ENCODE measurements around the gene GRK2.
A peak's percentile ranks its signal among the peaks of the same experiment; 100 is the strongest.
"Not testable (repeated sequence)": the region's sequence is repeated elsewhere in the genome, so short reads cannot be mapped to it uniquely, and the experiment has no call there.

Gene GRK2

DNA sequence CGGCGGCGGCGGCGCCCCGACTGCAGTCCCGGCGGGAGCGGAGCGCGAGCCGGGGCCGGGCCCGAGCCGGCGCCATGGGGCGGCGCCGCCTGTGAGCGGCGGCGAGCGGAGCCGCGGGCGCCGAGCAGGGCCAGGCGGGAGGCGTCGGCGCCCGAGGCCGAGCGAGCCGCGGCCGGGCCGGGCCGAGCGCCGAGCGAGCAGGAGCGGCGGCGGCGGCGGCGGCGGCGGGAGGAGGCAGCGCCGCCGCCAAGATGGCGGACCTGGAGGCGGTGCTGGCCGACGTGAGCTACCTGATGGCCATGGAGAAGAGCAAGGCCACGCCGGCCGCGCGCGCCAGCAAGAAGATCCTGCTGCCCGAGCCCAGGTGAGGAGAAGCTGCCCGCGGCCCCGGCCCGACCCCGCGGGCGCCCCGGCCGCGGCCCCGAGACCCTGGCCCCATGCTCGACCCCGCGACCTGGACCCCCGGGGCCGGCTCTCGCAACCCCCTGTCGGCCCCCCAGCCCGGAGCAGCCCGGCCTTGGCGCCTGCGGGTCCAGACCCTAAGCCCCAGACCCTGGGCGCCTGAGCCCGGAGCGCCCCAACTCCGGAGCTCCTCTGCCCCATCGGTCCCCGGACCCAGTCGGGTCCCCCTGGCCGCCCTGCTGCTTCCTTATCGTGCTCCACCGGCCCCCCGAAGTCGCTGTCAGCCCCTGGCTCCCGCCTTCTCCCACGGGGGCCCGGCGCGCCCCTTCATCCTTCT is at the start of gene GRK2:
TSS of gene GRK2 (plus strand) at position 25 of the 739 bp plus-strand sequence. CDS start at position 252, 227 bp downstream.
- DNase-seq (ENCODE audit: low read depth, low spot score): no peak

DNA sequence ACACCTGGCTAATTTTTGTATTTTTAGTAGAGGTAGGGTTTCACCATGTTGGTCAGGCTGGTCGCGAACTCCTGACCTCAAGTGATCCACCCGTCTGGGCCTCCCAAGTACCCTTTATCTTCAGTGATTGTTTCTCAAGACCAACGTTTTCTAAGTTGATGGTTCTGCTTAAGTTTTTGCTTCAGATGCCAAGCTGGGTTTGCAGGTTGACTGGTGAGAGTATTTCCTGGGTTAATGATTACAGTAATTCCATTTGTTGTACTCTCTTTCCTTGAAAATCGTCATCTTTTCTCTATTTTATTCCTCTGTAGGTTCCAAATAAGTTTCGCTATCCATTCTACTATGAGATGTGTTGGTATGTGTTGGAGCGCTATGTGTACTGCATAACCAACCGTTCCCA is 38.5 kb upstream of the GRK2 start:
- DNase-seq (ENCODE audit: low read depth, low spot score): no peak

DNA sequence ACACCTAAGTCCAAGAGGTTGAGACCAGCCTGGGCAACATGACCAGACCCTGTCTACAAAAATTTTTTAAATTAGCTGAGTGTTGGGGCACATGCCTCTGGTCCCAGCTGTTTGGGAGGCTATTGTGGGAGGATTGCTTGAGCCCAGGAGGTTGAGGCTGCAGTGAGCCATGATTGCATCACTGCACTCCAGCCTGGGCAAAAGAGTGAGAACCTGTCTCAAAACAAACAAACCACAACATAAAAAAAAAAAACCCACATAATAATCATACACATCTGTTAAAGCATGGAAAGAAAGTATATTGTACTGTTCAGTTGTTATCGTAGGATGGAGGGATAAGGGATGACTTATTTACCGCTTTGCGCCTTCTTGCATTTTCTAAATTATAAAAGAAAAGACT is 35.9 kb upstream of the GRK2 start:
- DNase-seq (ENCODE audit: low read depth, low spot score): no peak

DNA sequence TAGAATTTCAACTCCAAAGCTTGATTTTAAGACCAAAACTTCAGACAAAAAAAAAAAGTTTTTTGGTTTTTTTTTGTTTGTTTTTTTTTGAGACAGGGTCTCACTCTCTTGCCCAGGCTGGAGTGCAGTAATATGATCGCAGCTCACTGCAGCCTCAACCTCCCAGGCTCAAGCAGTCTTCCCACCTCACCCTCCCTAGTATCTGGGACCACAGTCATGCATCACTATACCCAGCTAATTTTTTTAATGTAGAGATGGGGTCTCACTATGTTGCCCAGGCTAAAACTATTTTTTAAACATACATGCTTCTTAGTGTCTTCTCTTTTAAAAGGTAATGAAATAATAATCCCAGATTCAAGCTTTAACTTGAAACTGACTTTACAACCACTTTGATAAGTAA is 35.4 kb upstream of the GRK2 start:
- DNase-seq (ENCODE audit: low read depth, low spot score): no peak

DNA sequence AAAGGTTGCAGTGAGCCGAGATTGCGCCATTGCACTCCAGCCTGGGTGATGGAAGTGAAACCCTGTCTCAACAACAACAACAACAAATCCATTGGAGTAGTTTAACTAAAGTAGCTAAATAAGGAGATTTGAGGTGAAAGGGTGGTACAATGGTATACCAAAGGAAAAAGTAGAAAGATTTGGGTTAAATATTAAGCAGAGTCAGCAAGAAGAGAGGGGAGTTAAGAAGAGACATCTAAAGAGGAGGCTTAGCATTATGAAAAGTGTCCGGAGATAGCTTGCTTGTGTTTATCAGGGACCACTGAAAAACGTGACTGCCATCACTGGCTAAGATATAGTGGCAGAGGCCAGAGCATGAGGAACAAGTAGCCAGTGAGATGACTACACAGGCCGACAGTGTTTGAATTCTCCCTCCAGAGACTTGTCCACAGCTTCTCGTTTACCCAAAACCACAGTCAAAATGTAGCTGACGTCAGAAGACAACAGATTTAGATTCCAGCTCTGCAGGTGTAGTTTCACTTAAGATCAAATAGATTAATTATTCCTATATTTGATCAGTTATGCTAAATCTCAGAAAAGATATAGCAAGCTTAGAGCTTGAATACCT is 32.6 kb upstream of the GRK2 start:
- no peak for DNase-seq (ENCODE audit: low read depth, low spot score)

DNA sequence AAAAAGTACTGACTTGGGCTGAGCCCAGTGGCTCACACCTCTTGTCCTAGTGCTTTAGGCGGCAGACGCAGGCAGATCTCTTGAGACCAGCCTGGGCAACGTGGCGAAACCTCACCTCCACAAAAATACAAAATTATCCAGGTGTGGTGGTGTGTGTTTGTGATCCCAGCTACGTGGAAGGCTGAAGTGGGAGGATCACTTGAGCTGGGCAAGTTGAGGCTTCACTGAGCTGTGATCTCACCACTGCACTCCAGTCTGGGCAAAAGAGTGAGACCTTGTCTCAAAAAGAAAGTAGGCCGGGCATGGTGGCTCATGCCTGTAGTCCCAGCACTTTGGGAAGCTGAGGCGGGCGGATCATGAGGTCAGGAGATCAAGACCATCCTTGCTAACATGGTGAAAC is 31.7 kb upstream of the GRK2 start:
- DNase-seq (ENCODE audit: low read depth, low spot score): not testable (repeated sequence)

DNA sequence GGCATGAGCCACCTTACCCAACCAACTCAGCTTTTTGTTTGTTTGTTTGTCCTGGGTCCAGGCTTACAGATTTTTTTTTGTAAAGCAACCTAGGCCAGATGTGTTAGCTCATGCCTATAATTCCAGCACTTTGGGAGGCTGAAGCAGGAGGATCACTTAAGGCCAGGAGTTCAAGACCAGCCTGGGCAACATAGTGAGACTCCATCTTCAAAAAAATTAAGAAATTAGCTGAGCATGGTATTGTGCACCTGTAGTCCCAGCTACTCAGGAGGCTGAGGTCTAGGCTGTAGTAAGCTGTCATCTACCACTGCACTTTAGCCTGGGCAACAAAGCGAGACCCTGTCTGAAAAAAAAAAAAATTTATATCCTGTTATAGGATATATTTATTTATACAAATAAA is 28.7 kb upstream of the GRK2 start:
- DNase-seq (ENCODE audit: low read depth, low spot score): no peak

DNA sequence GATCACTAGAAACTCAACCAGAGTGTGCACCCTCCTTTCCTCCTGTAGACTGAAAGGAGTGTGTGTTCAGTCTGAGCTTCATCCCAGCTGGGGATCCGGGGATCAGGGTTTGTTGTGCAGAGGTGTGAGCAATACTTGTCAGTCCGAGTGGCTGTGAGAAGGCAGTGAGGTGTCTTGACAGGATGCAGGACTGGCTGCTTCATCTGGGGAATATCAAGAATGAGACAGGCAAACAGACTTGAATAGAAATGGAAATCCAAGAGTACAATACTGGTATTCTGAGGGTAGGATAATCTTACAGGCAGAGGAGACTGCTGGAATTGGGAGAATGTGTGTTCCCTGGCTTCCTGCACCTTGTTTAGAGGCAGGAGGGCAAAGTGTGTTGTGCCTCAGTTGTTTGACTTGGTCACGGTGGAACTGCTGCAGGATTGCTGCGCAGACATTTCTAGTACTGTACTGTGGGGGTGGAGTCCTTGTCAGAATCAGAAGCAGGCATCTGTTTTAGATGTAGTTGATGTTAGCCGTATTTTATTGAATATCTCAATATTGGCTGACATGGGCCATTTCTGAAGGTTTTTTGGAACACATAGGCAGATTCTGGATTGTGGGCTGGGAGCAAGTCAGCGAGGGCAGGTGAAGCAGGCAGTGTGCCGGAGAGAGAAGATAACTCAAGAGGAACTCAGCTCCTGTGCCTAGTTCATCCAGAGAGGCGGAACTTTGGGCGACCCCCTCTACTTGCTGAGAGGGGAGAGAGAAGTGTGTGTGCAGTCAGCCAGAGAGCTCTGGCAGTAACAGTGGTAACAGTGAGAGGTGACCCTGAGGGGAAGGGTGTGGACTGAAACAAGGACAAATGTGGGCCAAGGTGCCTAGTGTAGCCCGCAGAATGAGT is 27.1 kb upstream of the GRK2 start:
- no peak for DNase-seq (ENCODE audit: low read depth, low spot score)

DNA sequence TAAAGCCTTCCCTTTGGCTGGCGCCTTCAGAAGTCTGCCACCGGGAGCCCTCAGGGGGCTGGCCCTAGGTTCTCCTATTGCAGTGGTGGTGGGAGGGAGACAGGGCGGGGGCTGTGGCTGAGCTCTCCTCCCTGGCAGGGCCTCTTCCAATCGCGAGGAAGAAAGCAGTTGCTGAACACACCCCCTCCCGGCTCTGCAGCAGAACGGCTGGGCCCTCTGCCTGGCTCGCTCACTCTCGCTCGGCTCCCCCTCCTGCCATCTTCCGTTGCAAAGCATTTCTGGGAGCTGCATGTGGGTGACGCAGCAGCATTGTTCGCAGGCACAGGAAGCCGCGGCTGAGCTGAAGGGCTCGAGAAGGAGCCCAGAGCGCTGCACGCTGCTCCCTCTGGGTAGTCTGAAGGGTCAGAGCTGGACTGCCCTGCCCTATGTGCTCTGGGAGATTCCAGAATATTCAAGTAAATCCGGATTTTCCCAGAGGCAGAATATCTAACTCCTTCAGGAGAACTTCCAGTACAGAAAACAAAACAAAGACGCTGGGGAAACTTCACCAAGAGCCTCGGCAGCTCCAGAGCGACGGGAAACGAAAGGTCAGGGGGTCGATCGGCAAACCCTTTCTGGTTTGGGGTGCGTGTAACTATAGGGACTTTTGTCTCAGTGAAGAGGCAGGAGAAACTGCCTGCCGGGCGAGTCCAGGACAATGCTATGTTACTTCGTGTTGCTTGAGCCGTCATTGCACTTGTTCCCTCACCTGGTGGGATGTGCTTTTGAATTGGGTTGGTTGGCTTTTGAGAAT is 26.3 kb upstream of the GRK2 start:
- peak; percentile 93 for DNase-seq (ENCODE audit: low read depth, low spot score)

DNA sequence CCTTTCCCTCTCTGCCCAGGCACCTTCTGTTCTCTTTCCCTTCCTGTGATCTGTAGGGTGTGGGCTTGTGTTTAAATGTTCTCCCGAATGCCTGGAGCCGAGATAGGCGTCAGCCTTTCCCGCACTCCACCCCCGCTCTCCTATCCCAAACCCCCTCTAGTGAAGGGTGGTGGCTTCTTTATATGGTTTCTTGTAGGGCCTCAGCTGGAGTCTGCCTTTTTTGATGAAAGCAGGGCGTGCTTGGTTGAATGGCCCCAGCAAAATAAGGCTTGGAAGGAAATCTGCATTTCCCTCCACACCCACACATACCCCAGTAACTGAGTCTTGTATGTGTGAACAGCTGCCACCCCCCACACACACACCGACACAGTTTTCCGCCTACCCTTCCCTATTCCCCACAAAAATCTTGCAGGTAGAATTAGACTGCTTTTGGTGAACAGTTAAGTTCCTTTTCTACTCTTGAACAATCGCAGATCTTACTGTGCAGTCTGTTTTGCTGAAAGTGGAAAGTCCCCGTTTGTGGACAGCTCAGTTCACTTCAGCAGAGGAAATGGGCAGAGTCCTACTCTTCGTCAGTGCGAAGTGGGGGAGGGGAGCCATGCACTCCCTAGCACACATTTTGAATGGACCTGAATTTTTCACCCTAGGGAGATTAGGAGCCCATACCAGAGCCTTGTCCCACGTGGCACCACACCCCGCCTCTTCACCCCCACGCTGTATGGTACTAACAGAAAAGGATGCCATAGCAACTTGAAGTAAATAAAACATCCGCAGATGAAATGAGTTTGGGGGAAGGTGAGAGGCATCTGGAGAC is 25.5 kb upstream of the GRK2 start:
- no peak for DNase-seq (ENCODE audit: low read depth, low spot score)

DNA sequence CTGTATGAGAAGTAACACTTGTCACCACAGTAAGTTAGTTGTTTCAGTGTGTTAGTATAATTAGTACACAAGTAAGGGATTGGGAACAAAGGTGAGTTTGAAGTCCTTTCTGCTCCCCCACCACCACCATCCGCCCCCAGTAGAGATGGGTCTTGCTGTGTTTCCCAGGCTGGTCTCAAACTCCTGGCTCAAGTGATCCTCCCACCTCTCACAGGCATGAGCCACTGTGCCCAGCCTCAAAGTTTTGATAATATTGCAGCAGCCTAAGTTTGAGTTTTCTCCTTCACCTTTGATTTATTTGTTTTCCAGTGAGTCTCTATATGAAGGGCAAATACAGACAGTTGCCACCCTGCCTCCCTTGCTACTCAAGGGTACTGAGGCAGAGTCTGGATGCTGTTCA is 23.7 kb upstream of the GRK2 start:
- no peak for DNase-seq (ENCODE audit: low read depth, low spot score)

DNA sequence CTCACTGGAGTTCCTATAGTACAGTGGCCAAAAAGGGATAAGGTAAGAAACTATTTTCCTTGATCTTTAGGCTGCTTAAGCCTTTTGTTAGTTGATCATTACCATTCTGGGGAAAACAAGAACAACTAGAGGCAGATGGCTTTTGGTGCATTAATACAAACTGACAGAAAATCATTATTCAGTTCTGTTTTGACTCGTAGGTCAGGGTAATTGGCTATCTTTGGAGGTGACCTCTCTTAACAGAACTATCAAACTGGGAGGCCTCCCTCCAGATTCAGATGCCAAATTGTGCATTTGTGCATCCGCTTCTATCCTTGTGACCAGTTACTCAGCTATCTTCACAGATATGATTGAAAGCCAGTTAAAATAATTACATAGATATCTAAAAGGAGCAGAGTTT is 23.2 kb upstream of the GRK2 start:
- DNase-seq (ENCODE audit: low read depth, low spot score): no peak

DNA sequence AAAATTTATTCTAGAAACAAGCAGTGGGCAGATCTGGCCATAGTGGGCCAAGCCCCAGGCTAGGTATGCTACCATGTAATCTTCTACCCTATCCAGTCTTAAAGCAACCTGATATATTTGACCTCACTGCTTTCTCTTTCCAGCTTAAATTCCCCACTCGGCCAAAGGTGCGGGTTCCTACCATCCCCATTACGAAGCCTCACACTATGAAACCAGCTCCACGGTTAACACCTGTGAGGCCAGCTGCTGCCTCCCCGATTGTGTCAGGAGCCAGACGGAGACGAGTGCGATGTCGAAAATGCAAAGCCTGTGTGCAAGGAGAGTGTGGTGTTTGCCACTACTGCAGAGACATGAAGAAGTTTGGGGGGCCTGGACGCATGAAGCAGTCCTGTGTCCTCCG is 21.2 kb upstream of the GRK2 start:
- no peak for DNase-seq (ENCODE audit: low read depth, low spot score)

DNA sequence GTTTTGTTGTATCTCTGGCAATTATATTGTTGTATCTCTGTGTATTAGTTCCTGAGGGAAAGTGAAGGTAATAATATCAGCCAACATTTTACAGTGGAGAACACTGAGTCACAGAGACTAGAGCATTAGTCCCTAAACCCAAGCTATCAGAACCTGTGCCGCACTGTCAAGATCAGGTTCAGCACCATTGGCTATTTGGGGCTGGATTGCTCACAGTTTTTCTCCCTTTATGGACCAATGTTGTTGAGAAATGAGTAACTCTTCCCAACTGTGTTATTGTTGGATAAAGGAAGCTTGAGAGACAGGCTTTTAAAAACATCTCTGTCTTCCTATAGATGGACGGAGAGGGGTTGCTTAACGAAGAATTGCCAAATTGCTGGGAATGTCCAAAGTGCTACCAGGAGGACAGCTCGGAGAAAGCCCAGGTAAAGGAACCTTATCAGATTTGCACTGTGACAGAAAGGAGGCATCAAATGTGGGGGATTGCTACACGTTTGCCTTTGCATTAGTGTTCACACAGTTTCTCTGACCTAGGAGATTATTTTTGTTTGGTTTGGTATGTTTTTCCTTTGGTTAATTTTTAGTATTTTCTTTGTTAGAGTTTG is 18.2 kb upstream of the GRK2 start:
- no peak for DNase-seq (ENCODE audit: low read depth, low spot score)

DNA sequence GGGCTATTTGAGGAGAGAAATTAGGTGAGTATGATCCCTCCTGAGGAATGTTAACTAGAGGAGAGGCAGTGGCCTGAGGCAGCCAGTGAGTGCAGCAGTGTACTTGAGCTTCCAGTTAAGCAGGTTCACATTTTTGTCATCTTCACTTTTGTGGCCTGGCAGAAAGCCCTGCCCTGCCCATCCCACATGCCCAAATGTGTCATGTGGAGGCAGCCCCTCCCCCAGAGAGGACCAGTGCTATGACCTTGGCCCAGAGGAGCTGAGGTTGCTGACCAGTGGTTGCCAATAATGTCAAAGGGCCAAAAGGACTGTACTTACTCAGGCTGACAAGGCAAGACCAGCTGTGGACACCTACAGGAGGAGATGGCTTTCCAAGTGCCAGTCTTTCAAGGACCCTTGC is 17.6 kb upstream of the GRK2 start:
- DNase-seq (ENCODE audit: low read depth, low spot score): no peak

DNA sequence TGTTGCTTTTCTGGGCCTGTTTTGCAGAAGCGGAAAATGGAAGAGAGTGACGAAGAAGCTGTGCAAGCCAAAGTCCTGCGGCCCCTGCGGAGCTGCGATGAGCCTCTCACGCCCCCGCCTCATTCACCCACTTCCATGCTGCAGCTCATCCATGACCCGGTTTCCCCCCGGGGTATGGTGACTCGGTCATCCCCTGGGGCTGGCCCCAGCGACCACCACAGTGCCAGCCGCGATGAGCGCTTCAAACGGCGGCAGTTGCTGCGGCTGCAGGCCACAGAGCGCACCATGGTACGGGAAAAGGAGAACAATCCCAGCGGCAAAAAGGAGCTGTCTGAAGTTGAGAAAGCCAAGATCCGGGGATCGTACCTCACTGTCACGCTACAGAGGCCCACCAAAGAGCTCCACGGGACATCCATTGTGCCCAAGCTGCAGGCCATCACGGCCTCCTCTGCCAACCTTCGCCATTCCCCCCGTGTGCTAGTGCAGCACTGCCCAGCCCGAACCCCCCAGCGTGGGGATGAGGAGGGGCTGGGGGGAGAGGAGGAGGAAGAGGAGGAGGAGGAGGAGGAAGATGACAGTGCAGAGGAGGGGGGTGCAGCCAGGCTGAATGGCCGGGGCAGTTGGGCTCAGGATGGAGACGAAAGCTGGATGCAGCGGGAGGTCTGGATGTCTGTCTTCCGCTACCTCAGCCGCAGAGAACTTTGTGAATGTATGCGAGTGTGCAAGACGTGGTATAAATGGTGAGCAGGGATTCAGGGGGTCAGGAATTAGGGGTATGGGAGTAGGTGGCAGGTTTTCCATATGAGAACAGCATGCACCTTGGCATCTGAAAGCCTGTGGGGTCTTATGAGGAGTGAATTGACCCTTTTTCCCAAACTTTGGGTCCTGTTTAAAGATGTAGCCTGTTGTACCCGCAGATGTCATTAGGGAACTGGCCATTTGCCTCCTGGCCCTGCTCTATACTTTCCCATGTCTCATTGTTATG is 15.9 kb upstream of the GRK2 start:
- DNase-seq (ENCODE audit: low read depth, low spot score): no peak

DNA sequence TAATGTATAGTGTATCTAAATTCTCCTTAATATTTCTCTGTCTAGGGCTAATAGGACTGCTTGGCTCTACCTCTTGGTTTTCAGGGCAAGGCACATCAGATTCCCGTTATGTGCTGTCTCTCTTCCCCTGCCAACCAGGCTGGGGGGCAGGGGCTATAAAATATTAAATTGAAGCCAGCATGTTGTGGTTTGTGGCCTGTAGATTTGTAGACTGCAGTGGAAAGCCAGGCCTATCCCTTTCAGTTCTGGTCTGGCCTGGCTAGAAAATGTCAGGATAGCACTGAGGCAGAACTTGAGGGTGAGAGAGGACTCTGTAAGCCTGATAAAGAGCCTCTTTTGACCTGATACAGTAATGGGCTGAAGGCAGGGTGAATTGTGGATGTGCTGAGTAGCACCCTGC is 14.4 kb upstream of the GRK2 start:
- no peak for DNase-seq (ENCODE audit: low read depth, low spot score)

DNA sequence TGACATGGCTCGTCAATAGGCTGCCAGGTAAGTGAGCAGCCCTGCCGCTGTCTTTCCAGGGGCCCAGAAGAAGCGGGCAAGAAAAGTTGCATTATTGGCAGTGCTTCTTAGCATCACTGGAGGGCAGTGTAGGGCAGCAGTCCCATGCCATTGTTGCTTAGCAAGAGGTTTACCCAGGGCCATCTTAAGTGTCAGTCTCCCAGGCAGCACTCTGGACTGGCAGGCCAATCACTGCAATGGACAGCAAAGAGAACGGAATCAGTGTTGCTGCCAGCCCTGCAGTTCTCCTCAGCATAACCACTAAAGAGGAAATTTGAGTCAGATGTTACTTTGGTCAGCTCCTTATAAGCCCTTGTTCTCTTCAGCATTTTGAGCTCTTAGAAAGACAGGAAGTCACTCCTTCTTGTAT is 13.4 kb upstream of the GRK2 start:
- DNase-seq (ENCODE audit: low read depth, low spot score): no peak

DNA sequence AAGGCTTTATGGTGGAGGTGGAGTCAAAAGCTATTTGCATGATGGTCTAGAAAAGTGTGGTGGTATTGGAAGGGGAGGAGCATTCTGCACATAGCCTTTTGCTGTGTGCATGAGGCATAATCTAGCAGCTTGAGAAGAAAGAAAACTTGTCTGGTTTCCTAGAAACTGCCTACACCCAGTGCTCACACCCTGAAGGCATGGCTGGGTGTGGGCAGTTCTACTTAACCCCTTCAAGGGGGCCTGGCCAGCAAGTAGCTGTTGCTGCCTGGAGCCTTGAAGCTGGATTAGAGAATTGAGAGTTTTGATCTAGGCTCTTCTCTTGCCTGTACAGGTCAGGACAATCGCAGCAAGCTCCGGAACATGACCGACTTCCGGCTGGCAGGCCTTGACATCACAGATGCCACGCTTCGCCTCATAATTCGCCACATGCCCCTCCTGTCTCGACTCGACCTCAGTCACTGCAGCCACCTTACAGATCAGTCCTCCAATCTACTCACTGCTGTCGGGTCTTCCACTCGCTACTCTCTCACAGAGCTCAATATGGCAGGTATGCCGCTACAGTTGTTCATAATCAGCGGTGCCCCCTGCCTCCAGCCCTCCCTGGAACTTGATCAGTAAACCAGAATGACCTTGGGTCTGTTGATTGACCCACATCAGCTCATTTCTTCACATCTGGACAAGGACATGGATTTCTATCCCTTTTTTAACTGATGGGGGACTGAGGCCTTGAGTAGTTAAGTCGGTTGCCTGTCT is 12.2 kb upstream of the GRK2 start:
- no peak for DNase-seq (ENCODE audit: low read depth, low spot score)
